DMS153 treated with DMSO at 0.1 percent for 48 hours (cell line): Measurements from ENCODE around the gene ZNF563.

Source experiments
- DNase-seq: peaks from one replicate; lab custom pipeline; 2025; ENCODE audit not compliant: unreplicated experiment; lab: John Stamatoyannopoulos, UW

Gene ZNF563

GRCh38 chr19:12294249-12295158 lies 38.9 kb downstream of the ZNF563 start, which contains the start of gene ZNF44:
ZNF44 (minus strand) TSS chr19:12294883; CDS start chr19:12294694, 189 bp downstream.
- DNase-seq = peak; percentile 86

GRCh38 chr19:12293777-12294248 lies 39.6 kb downstream of the ZNF563 start:
- no peak for DNase-seq

GRCh38 chr19:12289790-12290065 lies 43.7 kb downstream of the ZNF563 start:
- DNase-seq = no peak

GRCh38 chr19:12287958-12288500 lies 45.4 kb downstream of the ZNF563 start:
- no peak for DNase-seq

- no peak for DNase-seq
Measured at GRCh38 chr19:12284631-12285030, 48.8 kb downstream of the ZNF563 start.

GRCh38 chr19:12284226-12284625 lies 49.2 kb downstream of the ZNF563 start:
- no peak for DNase-seq

GRCh38 chr19:12278713-12279112 lies 54.7 kb downstream of the ZNF563 start:
- DNase-seq = no peak

- no peak for DNase-seq
Measured at GRCh38 chr19:12272980-12273901, 60.2 kb downstream of the ZNF563 start.

GRCh38 chr19:12272386-12272785 lies 61.0 kb downstream of the ZNF563 start:
- no peak for DNase-seq

- DNase-seq = no peak
Measured at GRCh38 chr19:12270854-12271253, 62.6 kb downstream of the ZNF563 start.
